GM21786 (cell line): ENCODE data around the gene DIS3L2.

Source experiments
- ATAC-seq: cut with Tn5 transposase; IDR thresholded peaks from one replicate; pipeline ENCODE4 v1.9.1; 2021; ENCODE audit not compliant: unreplicated experiment

The DIS3L2 gene

GRCh38 chr2:232255033-232255432, 293.5 kb downstream of the DIS3L2 start:
- ATAC-seq: no peak

GRCh38 chr2:232260075-232260474, 298.6 kb downstream of the DIS3L2 start:
- no peak for ATAC-seq

- ATAC-seq: no peak
Observed at GRCh38 chr2:232261776-232262175, 300.3 kb downstream of the DIS3L2 start.

- no peak for ATAC-seq
Observed at GRCh38 chr2:232263295-232263694, 301.8 kb downstream of the DIS3L2 start.

- no peak for ATAC-seq
Observed at GRCh38 chr2:232264081-232264480, 302.6 kb downstream of the DIS3L2 start.

- no peak for ATAC-seq
Observed at GRCh38 chr2:232265329-232265728, 303.8 kb downstream of the DIS3L2 start.

- ATAC-seq: no peak
Observed at GRCh38 chr2:232268636-232269165, 307.2 kb downstream of the DIS3L2 start.

- no peak for ATAC-seq
Observed at GRCh38 chr2:232269867-232270266, 308.4 kb downstream of the DIS3L2 start.

- ATAC-seq: no peak
Observed at GRCh38 chr2:232273903-232274643, 312.6 kb downstream of the DIS3L2 start.

GRCh38 chr2:232275670-232276069, 314.2 kb downstream of the DIS3L2 start:
- no peak for ATAC-seq

GRCh38 chr2:232276084-232276732, 314.7 kb downstream of the DIS3L2 start:
- ATAC-seq: no peak

- no peak for ATAC-seq
Observed at GRCh38 chr2:232276733-232277313, 315.3 kb downstream of the DIS3L2 start.

- ATAC-seq: no peak
Observed at GRCh38 chr2:232278534-232278933, 317.0 kb downstream of the DIS3L2 start.

- no peak for ATAC-seq
Observed at GRCh38 chr2:232280341-232280740, 318.8 kb downstream of the DIS3L2 start.

- no peak for ATAC-seq
Observed at GRCh38 chr2:232281858-232282507, 320.5 kb downstream of the DIS3L2 start.

- ATAC-seq: no peak
Observed at GRCh38 chr2:232282508-232283055, 321.1 kb downstream of the DIS3L2 start.

- ATAC-seq: no peak
Observed at GRCh38 chr2:232286001-232286868, 324.7 kb downstream of the DIS3L2 start.

GRCh38 chr2:232287316-232287715, 325.8 kb downstream of the DIS3L2 start:
- ATAC-seq: no peak

- ATAC-seq: no peak
Observed at GRCh38 chr2:232288489-232289030, 327.0 kb downstream of the DIS3L2 start.

GRCh38 chr2:232290668-232291067, 329.2 kb downstream of the DIS3L2 start:
- no peak for ATAC-seq
